BJ (cell line): ENCODE results near the gene SHC2. TPM values are rescaled to one million over a fixed set of nuclear protein-coding genes. Genes with fewer than 3 reads are reported as not detected.

ENCODE experiments used
- CTCF ChIA-PET: fragments of 350-600 bp; formaldehyde crosslinking; extraction: SDS; loops from one replicate; lab custom pipeline; 2021; ENCODE audit warnings: antibody characterized with exemption, inconsistent platforms; lab: Yijun Ruan, JAX
- POLR2A ChIA-PET: fragments of 300-600 bp; sonication (Branson Sonifier 250); formaldehyde crosslinking; extraction: SDS; loops from one replicate; lab custom pipeline; 2021; ENCODE audit warnings: antibody characterized with exemption; lab: Charles Lee
- DNase-seq: peaks from one replicate; pipeline ENCODE4 v3.0.0-alpha.2; 2011; ENCODE audit warnings: low read depth
- H3K27me3 ChIP-seq: 2 replicates; pipeline ENCODE4 v1.6.0; 2011; ENCODE audit warnings: low read length; ENCODE audit not compliant: control insufficient read depth, insufficient read depth
- H3K36me3 ChIP-seq: 2 replicates; pipeline ENCODE4 v1.5.1; 2011; ENCODE audit warnings: low read length; ENCODE audit not compliant: control insufficient read depth, insufficient read depth
- H3K4me3 ChIP-seq: 2 replicates; pipeline ENCODE4 v1.5.1; 2011; ENCODE audit warnings: low read depth, mild to moderate bottlenecking, control low read depth, low read length
- CTCF ChIP-seq: IDR thresholded peaks from 2 replicates; pipeline ENCODE4 v1.5.1; 2011; ENCODE audit warnings: low read depth, mild to moderate bottlenecking, control low read depth, inconsistent platforms, low read length, moderate library complexity; ENCODE audit not compliant: insufficient read depth
- polyA plus RNA-seq: library from polyadenylated mRNA; depleted of rRNA; stranded (reverse); fragments of >200 nt; gene quantifications from 2 replicates; pipeline ENCODE4 v1.2.3, GENCODE V29; 2011

Gene SHC2
- polyA plus RNA-seq, 1 experiment: 3.4 TPM

- H3K36me3 ChIP-seq: no peaks in the 10 kb centered on the region
- POLR2A ChIA-PET: no interaction called here
- no peak overlapping the region for H3K4me3 ChIP-seq
- TF ChIP-seq CTCF: no peak
- CTCF ChIA-PET: no interaction called here
- no peaks in the 10 kb centered on the region for H3K27me3 ChIP-seq
- no peak for DNase-seq
Observed at GRCh38 chr19:419721-420515, 40.9 kb downstream of the SHC2 start.

DNA sequence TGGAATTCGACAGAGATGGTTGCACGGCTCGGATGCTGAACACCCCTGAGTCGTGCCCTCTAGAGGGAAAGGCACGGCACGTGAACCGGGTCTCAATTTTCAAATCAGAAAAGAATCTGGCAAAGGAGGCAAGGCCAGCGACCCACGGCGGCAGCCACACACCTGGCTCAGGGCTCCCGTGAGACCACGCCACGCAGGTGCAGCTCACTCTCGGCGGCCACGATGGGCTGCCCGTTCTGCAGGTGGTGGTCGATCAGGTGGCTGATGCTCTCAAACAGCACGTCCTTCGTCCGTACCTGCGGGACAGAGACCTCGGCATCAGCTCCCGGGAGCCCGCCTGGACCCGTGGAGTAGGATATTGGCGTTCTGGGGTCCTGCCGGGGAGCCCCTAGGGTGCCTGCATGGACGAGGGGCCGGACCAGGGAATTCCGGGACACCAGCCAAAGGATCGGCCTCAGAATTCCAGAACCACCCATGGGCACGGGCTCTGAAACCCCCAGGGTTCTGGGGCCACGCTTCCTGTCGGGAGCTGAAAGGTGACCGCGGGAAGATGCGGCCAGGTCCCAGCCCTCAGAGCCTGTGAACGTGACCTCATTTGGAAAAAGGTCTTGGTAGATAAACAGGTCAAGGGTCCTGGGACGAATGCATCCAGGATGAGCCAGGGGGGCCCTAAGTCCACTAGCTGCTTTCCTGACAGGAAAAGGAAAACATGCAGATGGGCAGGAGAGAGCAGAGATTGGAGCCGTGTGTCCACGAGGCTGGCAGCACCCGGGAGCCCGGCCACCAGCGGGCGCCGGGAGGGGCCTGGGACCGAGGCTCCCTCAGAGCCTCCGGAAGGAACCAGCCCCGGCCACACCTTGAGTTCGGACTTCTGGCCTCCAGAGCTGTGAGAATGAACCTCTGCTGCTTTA, 41.8 kb downstream of the SHC2 start:
- Histone ChIP-seq H3K4me3 (no peak overlapping the region), H3K27me3 (no peaks in the 10 kb centered on the region), H3K36me3 (no peaks in the 10 kb centered on the region)
- ChIA-PET POLR2A (no interaction called here), CTCF (no interaction called here)
- no peak for TF ChIP-seq CTCF
- DNase-seq: no peak

DNA sequence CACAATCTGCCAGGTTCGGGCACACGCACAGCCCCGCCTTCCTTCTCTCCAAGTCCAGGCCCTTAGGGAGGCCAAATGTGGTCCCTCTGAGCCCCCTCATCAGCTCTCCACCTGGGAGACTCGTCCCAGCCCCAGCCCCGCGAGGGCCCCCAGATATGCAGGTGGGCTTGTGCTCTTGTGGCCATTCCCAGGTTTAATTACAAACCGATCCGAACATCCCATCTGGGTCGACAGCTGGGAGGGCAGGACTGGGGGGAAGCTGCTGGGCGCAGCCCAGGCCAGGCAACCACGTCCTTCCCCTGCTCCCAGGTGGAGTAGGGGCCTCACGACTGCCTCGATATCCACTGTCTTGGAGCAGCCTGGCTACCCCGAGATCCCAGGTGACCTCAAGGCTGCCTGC, 44.4 kb downstream of the SHC2 start:
- H3K36me3 ChIP-seq: no peaks in the 10 kb centered on the region
- ChIA-PET POLR2A (no interaction called here), CTCF (no interaction called here)
- H3K27me3 ChIP-seq: no peaks in the 10 kb centered on the region
- H3K4me3 ChIP-seq: no peak overlapping the region
- no peak for TF ChIP-seq CTCF
- no peak for DNase-seq

- TF ChIP-seq CTCF: no peak
- Histone ChIP-seq H3K4me3 (no peak overlapping the region), H3K36me3 (no peaks in the 10 kb centered on the region), H3K27me3 (0 out of 2 replicates have a peak, but pooled peaks cover under 1% of the 10 kb centered on the region)
- CTCF ChIA-PET: no interaction called here
- no peak for DNase-seq
- POLR2A ChIA-PET: no interaction called here
Observed at GRCh38 chr19:415292-415691, 45.5 kb downstream of the SHC2 start.

DNA sequence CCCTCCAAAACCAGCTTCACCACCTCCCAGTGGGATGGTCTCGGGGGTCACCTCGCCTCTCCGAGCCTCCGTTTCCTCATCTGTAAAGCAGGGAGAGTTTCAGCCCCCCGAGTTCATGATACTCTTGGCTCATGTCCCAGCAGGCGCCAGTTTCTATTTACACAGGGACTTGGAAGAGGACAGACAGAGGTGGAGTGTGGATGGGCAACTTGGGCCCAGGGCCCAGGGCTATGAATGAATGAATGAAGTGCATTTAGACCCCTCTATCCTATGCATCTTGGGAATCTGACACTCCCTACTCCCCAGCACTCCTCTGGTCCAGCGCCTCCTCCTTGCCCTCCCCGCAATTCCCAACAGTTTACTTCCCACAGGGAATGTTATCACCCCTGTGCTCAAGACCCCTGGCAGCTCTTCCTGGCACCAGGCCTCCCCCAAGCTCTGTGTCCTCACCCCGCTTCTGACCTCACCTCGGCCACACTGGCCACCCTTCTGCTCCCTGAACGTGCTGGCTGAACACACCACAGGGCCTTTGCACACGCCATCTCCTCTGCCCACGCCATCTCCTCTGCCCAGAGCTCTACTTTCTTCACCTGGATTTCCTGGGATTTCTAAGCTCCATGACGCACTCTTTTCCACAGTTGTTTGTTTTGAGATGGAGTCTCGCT, 46.9 kb downstream of the SHC2 start:
- no peaks in the 10 kb centered on the region for H3K36me3 ChIP-seq
- peaks cover 7% of the 10 kb centered on the region for H3K27me3 ChIP-seq
- CTCF ChIA-PET: no interaction called here
- no peak for DNase-seq
- TF ChIP-seq CTCF: no peak
- H3K4me3 ChIP-seq: no peak overlapping the region
- POLR2A ChIA-PET: no interaction called here
